ENCODE measurements around the gene ZNF438.

GRCh38 chr10:31070025-31070424 is 38.4 kb upstream of the ZNF438 start:
- TF ChIP-seq EZH2 (IDR thresholded peaks at IDR 0.05; ENCODE audit: borderline replicate concordance, low read length) = no peak
- no peak for TF ChIP-seq CTCF (conservative IDR thresholded peaks at IDR 0.05 in 1 of 2, IDR thresholded peaks at IDR 0.05 in 1 of 2; ENCODE audit: extremely low read depth in 1 of 2, insufficient read depth in 1 of 2, low read depth in 1 of 2, low read length in 2 of 2)
